Keratinocyte (primary cell): ENCODE measurements around the gene NPDC1. TPM values are rescaled to one million over a fixed set of nuclear protein-coding genes. Genes with fewer than 3 reads are reported as not detected.

Experiments
- DNase-seq: peaks from one replicate; pipeline ENCODE4 v3.0.0-alpha.2; 2011; ENCODE audit warnings: low read depth, missing footprints, low spot score
- FAIRE-seq: peaks from 2 replicates; lab custom pipeline; 2011; peaks lifted over from hg19 to GRCh38; lab: Jason Lieb, UNC
- H2AFZ ChIP-seq: 2 replicates; pipeline ENCODE4 v1.6.0; 2012; ENCODE audit warnings: low read length, control low read depth, inconsistent platforms; ENCODE audit not compliant: control insufficient read depth
- H3K27ac ChIP-seq: 2 replicates; pipeline ENCODE4 v1.5.1; 2011; ENCODE audit warnings: low read length; ENCODE audit not compliant: control insufficient read depth, insufficient read depth
- H3K27me3 ChIP-seq: 3 replicates; pipeline ENCODE4 v1.6.0; 2011; ENCODE audit warnings: low read length; ENCODE audit not compliant: control insufficient read depth, insufficient read depth; ENCODE audit errors: extremely low read depth
- H3K36me3 ChIP-seq, 2 experiments: 2 replicates in 1 of 2; 3 replicates in 1 of 2; pipeline ENCODE4 v1.5.1; 2011; ENCODE audit warnings: low read length in 2 of 2, mild to moderate bottlenecking in 1 of 2; ENCODE audit not compliant: control insufficient read depth in 2 of 2, insufficient read depth in 2 of 2; ENCODE audit errors: extremely low read depth in 1 of 2
- H3K4me1 ChIP-seq: 3 replicates; pipeline ENCODE4 v1.5.1; 2011; ENCODE audit warnings: low read length; ENCODE audit not compliant: control insufficient read depth, insufficient read depth; ENCODE audit errors: extremely low read depth
- H3K4me2 ChIP-seq: 3 replicates; pipeline ENCODE4 v1.6.0; 2011; ENCODE audit warnings: low read depth, low read length; ENCODE audit not compliant: control insufficient read depth, insufficient read depth; ENCODE audit errors: extremely low read depth
- H3K4me3 ChIP-seq, 3 experiments: fragments of 200-600 bp in 1 of 3; sonication (generic) in 1 of 3; 2 replicates in 2 of 3; 3 replicates in 1 of 3; pipeline ENCODE4 v1.5.1; 2011 to 2016; ENCODE audit warnings: low read length in 3 of 3, mild to moderate bottlenecking in 3 of 3, control low read depth in 2 of 3, inconsistent platforms in 1 of 3, low read depth in 1 of 3, mixed read lengths in 1 of 3, mixed run types in 1 of 3, moderate library complexity in 1 of 3; ENCODE audit not compliant: control insufficient read depth in 2 of 3, insufficient read depth in 2 of 3; ENCODE audit errors: extremely low read depth in 1 of 3
- H3K79me2 ChIP-seq: 2 replicates; pipeline ENCODE4 v1.6.0; 2012; ENCODE audit warnings: low read length; ENCODE audit not compliant: control insufficient read depth, insufficient read depth
- H3K9ac ChIP-seq: 3 replicates; pipeline ENCODE4 v1.6.0; 2011; ENCODE audit warnings: low read length; ENCODE audit not compliant: control insufficient read depth, insufficient read depth; ENCODE audit errors: extremely low read depth
- H3K9me1 ChIP-seq: 3 replicates; pipeline ENCODE4 v1.6.0; 2011; ENCODE audit warnings: low read length; ENCODE audit not compliant: control insufficient read depth, insufficient read depth; ENCODE audit errors: extremely low read depth
- H3K9me3 ChIP-seq: 2 replicates; pipeline ENCODE4 v1.5.1; 2012; ENCODE audit warnings: low read depth, low read length; ENCODE audit not compliant: control insufficient read depth
- H4K20me1 ChIP-seq: 3 replicates; pipeline ENCODE4 v1.6.0; 2011; ENCODE audit warnings: low read length; ENCODE audit not compliant: control insufficient read depth, insufficient read depth; ENCODE audit errors: extremely low read depth
- EZH2 ChIP-seq: IDR thresholded peaks from one replicate; pipeline ENCODE4 v1.6.1; 2012; ENCODE audit warnings: inconsistent platforms, mild to moderate bottlenecking, low read length, moderate library complexity
- dilution Hi-C: fragments of 300-500 bp; cut with MboI; formaldehyde crosslinking; loops from one replicate; pipeline ENCODE4 v1.7.0; 2020; ENCODE audit warnings: low sequenced_read_pairs; ENCODE audit not compliant: extremely low pct_ligation_motif_present
- polyA plus RNA-seq, 5 experiments: library from polyadenylated mRNA; depleted of rRNA in 3 of 5; stranded (reverse) in 3 of 5; stranded (forward) in 1 of 5; unstranded in 1 of 5; fragments of >200 nt; gene quantifications; 1 replicate in 1 of 5; 2 replicates in 3 of 5; 3 replicates in 1 of 5; pipeline versions ENCODE4 v1.2.1 to v1.2.3, GENCODE V29; 2011 to 2012; ENCODE audit warnings: missing spikeins in 2 of 5, low read depth in 1 of 5, low replicate concordance in 1 of 5
- TF ChIP-seq, protein P1 (sequence below), 3 experiments: IDR thresholded peaks in 1 of 3; conservative IDR thresholded peaks in 1 of 3; optimal IDR thresholded peaks in 1 of 3; 2 replicates in 2 of 3; 3 replicates in 1 of 3; pipeline versions ENCODE3 to v1.5.1; 2011; ENCODE audit warnings: low read length in 3 of 3, mild to moderate bottlenecking in 3 of 3, moderate library complexity in 2 of 3, control low read depth in 1 of 3, inconsistent platforms in 1 of 3; ENCODE audit not compliant: insufficient read depth in 2 of 3; ENCODE audit errors: extremely low read depth in 1 of 3

Gene NPDC1
- polyA plus RNA-seq, 1 donor (not counting 4 experiments of a cell fraction or from before 2014, with no cell fraction given), result 9.8 TPM

DNA sequence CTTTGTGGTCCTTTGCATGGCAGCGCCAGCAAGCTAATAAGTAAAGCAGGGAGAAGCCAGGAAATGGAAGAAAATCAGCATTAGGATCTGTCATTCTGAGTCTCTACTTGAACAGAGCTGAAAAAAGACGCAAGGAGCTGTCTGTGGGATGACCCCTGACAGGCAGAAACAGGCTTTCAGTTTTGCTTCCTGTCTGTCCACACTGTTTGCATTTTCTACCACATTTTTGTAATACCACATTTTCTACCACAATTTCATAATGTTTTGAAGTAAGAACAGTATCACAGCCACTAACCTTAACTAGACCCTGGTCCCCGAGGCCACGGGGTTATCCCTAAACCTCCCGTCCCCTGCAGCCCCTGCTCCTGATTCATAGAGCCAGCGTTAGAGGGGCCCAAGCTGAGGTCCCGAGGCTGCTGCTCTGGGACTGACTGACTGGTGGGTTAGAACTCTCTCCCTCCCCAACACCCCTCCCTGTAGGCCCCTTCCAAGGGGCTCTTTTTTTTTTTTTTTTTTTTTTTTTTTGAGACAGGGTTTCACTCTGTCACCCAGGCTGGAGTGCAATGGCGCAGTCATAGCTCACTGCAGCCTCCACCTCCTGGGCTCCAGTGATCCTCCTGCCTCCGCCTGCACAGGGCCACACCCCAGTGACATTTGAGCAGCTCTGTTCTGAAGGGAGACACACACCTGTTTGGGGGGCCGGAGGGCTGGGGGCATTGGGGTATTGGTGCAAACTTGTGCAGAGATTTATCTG lies 45.6 kb downstream of the NPDC1 start:
- Histone ChIP-seq H3K9me1 (no peaks in the 10 kb centered on the region), H3K9me3 (no peaks in the 10 kb centered on the region), H4K20me1 (no peaks in the 10 kb centered on the region), H2AFZ (no peak overlapping the region), H3K27ac (no peak overlapping the region), H3K36me3 (no peaks in the 10 kb centered on the region), H3K4me3 (no peak overlapping the region), H3K9ac (no peak overlapping the region), H3K4me2 (peak overlapping the region; percentile 48), H3K79me2 (no peaks in the 10 kb centered on the region), H3K27me3 (no peaks in the 10 kb centered on the region), H3K4me1 (peaks cover 25% of the 10 kb centered on the region)
- DNase-seq (no peak), FAIRE-seq (no peak)
- TF ChIP-seq, protein P1, sequence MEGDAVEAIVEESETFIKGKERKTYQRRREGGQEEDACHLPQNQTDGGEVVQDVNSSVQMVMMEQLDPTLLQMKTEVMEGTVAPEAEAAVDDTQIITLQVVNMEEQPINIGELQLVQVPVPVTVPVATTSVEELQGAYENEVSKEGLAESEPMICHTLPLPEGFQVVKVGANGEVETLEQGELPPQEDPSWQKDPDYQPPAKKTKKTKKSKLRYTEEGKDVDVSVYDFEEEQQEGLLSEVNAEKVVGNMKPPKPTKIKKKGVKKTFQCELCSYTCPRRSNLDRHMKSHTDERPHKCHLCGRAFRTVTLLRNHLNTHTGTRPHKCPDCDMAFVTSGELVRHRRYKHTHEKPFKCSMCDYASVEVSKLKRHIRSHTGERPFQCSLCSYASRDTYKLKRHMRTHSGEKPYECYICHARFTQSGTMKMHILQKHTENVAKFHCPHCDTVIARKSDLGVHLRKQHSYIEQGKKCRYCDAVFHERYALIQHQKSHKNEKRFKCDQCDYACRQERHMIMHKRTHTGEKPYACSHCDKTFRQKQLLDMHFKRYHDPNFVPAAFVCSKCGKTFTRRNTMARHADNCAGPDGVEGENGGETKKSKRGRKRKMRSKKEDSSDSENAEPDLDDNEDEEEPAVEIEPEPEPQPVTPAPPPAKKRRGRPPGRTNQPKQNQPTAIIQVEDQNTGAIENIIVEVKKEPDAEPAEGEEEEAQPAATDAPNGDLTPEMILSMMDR (optimal IDR thresholded peaks at IDR 0.05 in 1 of 3, IDR thresholded peaks at IDR 0.05 in 1 of 3, conservative IDR thresholded peaks at IDR 0.05 in 1 of 3; ENCODE audit: extremely low read depth in 1 of 3, insufficient read depth in 2 of 3, low read length in 3 of 3), result no peak
- TF ChIP-seq EZH2, result no peak
- dilution Hi-C loops, result no loop called here

DNA sequence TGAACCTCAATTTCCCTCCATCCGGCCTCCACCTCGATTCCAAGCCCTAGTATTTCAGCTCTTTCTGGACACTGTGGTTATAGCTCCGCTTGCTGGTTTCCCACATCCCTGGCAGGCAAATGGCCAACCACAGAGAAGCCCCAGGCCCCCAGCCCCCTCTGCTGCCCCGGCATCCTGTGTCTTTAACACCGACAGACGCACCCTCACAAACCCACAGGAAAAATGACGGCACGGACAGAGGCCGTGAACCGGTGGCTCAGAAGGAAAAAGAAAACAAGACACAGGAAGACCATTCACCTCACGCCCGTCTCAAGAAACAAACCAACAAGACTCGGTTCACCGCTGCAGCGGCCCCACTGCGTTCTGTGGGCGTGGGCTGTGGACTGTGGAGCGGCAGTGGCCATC lies 48.1 kb downstream of the NPDC1 start:
- no peak overlapping the region for H3K4me2 ChIP-seq
- no peaks in the 10 kb centered on the region for H3K9me1 ChIP-seq
- H3K9ac ChIP-seq, result no peak overlapping the region
- dilution Hi-C loops, result no loop called here
- no peaks in the 10 kb centered on the region for H3K9me3 ChIP-seq
- peaks cover 0 to 10% of the 10 kb centered on the region in 2 experiments for H3K36me3 ChIP-seq
- H3K79me2 ChIP-seq, result no peaks in the 10 kb centered on the region
- H4K20me1 ChIP-seq, result peaks cover 3% of the 10 kb centered on the region
- H3K27ac ChIP-seq, result no peak overlapping the region
- no peaks in the 10 kb centered on the region for H3K27me3 ChIP-seq
- no peak for FAIRE-seq
- no peak for DNase-seq
- no peak overlapping the region for H3K4me3 ChIP-seq
- peaks cover 44% of the 10 kb centered on the region for H3K4me1 ChIP-seq
- H2AFZ ChIP-seq, result no peak overlapping the region
- no peak for TF ChIP-seq EZH2
- TF ChIP-seq, protein P1 (optimal IDR thresholded peaks at IDR 0.05 in 1 of 3, IDR thresholded peaks at IDR 0.05 in 1 of 3, conservative IDR thresholded peaks at IDR 0.05 in 1 of 3; ENCODE audit: extremely low read depth in 1 of 3, insufficient read depth in 2 of 3, low read length in 3 of 3), result no peak
